Measurements from ENCODE around the gene LRRC52. TPM values are rescaled to one million over a fixed set of nuclear protein-coding genes. Genes with fewer than 3 reads are reported as not detected.

LRRC52 gene
- total RNA-seq, 6 experiments from 2014 or later: not detected

- Histone ChIP-seq H3K27ac (no peak overlapping the region), H3K4me1 (no peaks in the 10 kb centered on the region), H3K27me3 (no peaks in the 10 kb centered on the region), H3K9me3 (no peaks in the 10 kb centered on the region), H3K4me3 (no peak overlapping the region), H3K36me3 (no peaks in the 10 kb centered on the region)
- 81% methylated on average over 2 of the region's 2 CpGs for WGBS (ENCODE audit: insufficient coverage, low coverage, low lambda C conversion rate, missing lambda C conversion rate)
- ATAC-seq: no peak
- no peak for TF ChIP-seq CTCF (IDR thresholded peaks at IDR 0.05)
- no peak for TF ChIP-seq POLR2A (IDR thresholded peaks at IDR 0.05)
- intact Hi-C loops (cut with DNase I): no loop called here
- DNase-seq: no peak
Measured at GRCh38 chr1:165549973-165550372, 6.2 kb downstream of the LRRC52 start.

- no peak for TF ChIP-seq CTCF (IDR thresholded peaks at IDR 0.05)
- TF ChIP-seq POLR2A (IDR thresholded peaks at IDR 0.05): no peak
- Histone ChIP-seq H3K36me3 (no peaks in the 10 kb centered on the region), H3K27me3 (no peaks in the 10 kb centered on the region), H3K4me1 (no peaks in the 10 kb centered on the region), H3K4me3 (no peak overlapping the region), H3K9me3 (no peaks in the 10 kb centered on the region), H3K27ac (no peak overlapping the region)
- ATAC-seq (no peak), DNase-seq (no peak)
- intact Hi-C loops (cut with DNase I): no loop called here
- 81% methylated on average over 3 of the region's 3 CpGs for WGBS (ENCODE audit: insufficient coverage, low coverage, low lambda C conversion rate, missing lambda C conversion rate)
Measured at GRCh38 chr1:165551469-165551868, 7.7 kb downstream of the LRRC52 start.

- WGBS (ENCODE audit: insufficient coverage, low coverage, low lambda C conversion rate, missing lambda C conversion rate): 25% methylated on average over 9 of the region's 9 CpGs
- Histone ChIP-seq H3K4me3 (no peak overlapping the region), H3K36me3 (no peaks in the 10 kb centered on the region), H3K27me3 (no peaks in the 10 kb centered on the region), H3K27ac (no peak overlapping the region), H3K4me1 (no peaks in the 10 kb centered on the region), H3K9me3 (no peaks in the 10 kb centered on the region)
- intact Hi-C loops (cut with DNase I): no loop called here
- TF ChIP-seq CTCF (IDR thresholded peaks at IDR 0.05) (no peak), POLR2A (IDR thresholded peaks at IDR 0.05) (no peak)
- ATAC-seq (peak in 3 of 4 donors; percentile 14 to 37 (median 32)), DNase-seq (no peak)
Measured at GRCh38 chr1:165560883-165561656, 17.3 kb downstream of the LRRC52 start.

GRCh38 chr1:165562571-165562970 lies 18.8 kb downstream of the LRRC52 start:
- no peak for TF ChIP-seq POLR2A (IDR thresholded peaks at IDR 0.05)
- no peak for TF ChIP-seq CTCF (IDR thresholded peaks at IDR 0.05)
- H3K27me3 ChIP-seq: no peaks in the 10 kb centered on the region
- no peaks in the 10 kb centered on the region for H3K4me1 ChIP-seq
- intact Hi-C loops (cut with DNase I): no loop called here
- DNase-seq (no peak), ATAC-seq (no peak)
- H3K4me3 ChIP-seq: no peak overlapping the region
- 66% methylated on average over 7 of the region's 7 CpGs for WGBS (ENCODE audit: insufficient coverage, low coverage, low lambda C conversion rate, missing lambda C conversion rate)
- no peak overlapping the region for H3K27ac ChIP-seq
- no peaks in the 10 kb centered on the region for H3K36me3 ChIP-seq
- H3K9me3 ChIP-seq: no peaks in the 10 kb centered on the region
